Measurements from ENCODE around the gene IGSF6. TPM values are rescaled to one million over a fixed set of nuclear protein-coding genes. Genes with fewer than 3 reads are reported as not detected.
"Not testable (repeated sequence)": the region's sequence is repeated elsewhere in the genome, so short reads cannot be mapped to it uniquely, and the experiment has no call there.

Gene IGSF6, protein sequence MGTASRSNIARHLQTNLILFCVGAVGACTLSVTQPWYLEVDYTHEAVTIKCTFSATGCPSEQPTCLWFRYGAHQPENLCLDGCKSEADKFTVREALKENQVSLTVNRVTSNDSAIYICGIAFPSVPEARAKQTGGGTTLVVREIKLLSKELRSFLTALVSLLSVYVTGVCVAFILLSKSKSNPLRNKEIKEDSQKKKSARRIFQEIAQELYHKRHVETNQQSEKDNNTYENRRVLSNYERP
- 0.26 and 0.38 TPM in 2 replicates for total RNA-seq

DNA sequence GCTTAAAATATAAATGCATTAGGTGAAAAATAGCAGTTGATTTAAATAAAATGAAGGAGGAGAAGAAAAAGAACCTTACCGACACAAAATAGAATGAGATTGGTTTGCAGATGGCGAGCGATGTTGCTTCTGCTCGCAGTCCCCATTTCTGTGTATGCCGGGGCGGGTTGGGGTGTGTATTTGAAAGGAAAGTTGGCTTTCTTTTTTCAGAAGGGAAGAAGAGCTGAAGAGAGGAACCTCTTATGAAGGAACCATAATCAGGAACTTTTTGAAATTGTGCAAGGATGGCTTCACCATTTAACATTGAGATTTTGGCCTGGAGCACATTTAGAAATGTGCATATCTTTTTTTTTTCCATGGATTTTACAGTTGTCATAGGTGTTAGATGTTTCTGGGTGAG is at the start of gene IGSF6:
IGSF6 (minus strand) TSS at position 156 of the 400 bp plus-strand sequence; CDS start at position 146, 10 bp downstream.
- FAIRE-seq (no peak), DNase-seq (ENCODE audit: low read depth) (no peak)
- Histone ChIP-seq H3K4me3 (ENCODE audit: low read depth, low read length) (no peak within 1 kb of the TSS), H3K27me3 (ENCODE audit: control insufficient read depth, insufficient read depth, low read length) (no peaks in the 10 kb centered on the region), H3K36me3 (ENCODE audit: control insufficient read depth, insufficient read depth, low read length) (peaks cover 3% of the 10 kb centered on the region)
- no peak for TF ChIP-seq CTCF (IDR thresholded peaks at IDR 0.05; ENCODE audit: insufficient read depth, low read length, severe bottlenecking)

DNA sequence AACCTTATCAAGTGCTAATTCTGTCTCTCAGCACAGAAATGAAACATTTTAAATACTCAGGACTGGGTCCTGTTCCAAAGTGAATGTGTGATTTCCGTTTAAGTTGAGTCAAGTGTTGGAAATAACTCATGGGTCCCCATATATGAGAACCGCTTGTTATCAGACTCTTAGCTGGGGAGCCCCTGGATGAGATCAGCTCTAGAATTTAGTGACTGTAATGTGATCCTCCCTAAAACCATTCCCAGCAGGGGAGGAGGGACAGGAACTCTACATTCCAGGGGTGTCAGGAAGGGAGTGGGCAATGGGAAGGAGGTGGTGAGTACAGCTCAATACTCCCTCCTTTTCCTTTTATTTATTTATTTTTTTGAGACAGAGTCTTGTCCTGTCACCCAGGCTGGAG is 48.9 kb upstream of the IGSF6 start:
- no peak for DNase-seq (ENCODE audit: low read depth)
- Histone ChIP-seq H3K4me3 (ENCODE audit: low read depth, low read length) (no peak overlapping the region), H3K27me3 (ENCODE audit: control insufficient read depth, insufficient read depth, low read length) (no peaks in the 10 kb centered on the region), H3K36me3 (ENCODE audit: control insufficient read depth, insufficient read depth, low read length) (no peaks in the 10 kb centered on the region)
- FAIRE-seq = no peak
- no peak for TF ChIP-seq CTCF (IDR thresholded peaks at IDR 0.05; ENCODE audit: insufficient read depth, low read length, severe bottlenecking)

- no peak for TF ChIP-seq CTCF (IDR thresholded peaks at IDR 0.05; ENCODE audit: insufficient read depth, low read length, severe bottlenecking)
- FAIRE-seq = no peak
- H3K36me3 ChIP-seq (ENCODE audit: control insufficient read depth, insufficient read depth, low read length) = no peaks in the 10 kb centered on the region
- no peaks in the 10 kb centered on the region for H3K27me3 ChIP-seq (ENCODE audit: control insufficient read depth, insufficient read depth, low read length)
- DNase-seq (ENCODE audit: low read depth) = no peak
- H3K4me3 ChIP-seq (ENCODE audit: low read depth, low read length) = no peak overlapping the region
Measured at GRCh38 chr16:21698169-21699032, 46.0 kb upstream of the IGSF6 start.

DNA sequence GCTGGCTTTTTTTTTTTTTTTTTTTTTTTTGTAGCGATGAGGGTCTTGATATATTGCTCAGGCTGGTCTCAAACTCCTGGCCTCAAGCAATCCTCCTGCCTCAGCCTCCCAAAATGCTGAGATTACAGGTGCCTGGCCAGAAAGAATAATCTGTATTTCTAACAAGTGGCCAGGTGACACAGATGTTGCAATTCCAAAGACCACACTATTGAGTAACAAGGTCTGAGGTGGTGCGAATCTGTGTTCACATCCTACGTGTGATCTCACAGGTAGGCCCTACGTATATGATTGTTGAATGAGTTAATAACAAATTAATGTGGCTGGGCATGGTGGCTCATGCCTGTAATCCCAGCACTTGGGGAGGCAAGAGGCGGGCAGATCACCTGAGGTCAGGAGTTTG is 44.6 kb upstream of the IGSF6 start:
- no peak for TF ChIP-seq CTCF (IDR thresholded peaks at IDR 0.05; ENCODE audit: insufficient read depth, low read length, severe bottlenecking)
- no peaks in the 10 kb centered on the region for H3K36me3 ChIP-seq (ENCODE audit: control insufficient read depth, insufficient read depth, low read length)
- DNase-seq (ENCODE audit: low read depth) (peak; percentile 14), FAIRE-seq (no peak)
- H3K27me3 ChIP-seq (ENCODE audit: control insufficient read depth, insufficient read depth, low read length) = no peaks in the 10 kb centered on the region
- H3K4me3 ChIP-seq (ENCODE audit: low read depth, low read length) = no peak overlapping the region

DNA sequence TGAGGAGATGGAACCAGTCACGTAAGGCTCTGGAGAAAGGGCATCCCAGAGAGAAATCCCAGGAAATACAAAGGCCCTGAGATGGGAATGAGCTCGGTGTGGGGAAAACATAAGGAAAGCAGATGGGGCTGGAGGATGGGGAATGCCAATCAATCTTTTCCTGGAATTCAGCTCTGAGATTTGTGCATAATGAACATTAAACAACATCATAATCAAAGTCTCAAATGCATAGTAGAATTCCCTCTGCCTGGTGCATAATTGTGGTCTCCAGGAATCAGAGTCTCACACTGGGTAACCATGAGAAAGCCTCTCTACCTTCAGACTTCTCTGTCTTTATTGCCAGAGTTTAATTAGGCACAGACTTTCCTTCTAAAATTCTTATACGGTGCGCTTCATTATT is 42.2 kb upstream of the IGSF6 start:
- FAIRE-seq = no peak
- Histone ChIP-seq H3K27me3 (ENCODE audit: control insufficient read depth, insufficient read depth, low read length) (no peaks in the 10 kb centered on the region), H3K36me3 (ENCODE audit: control insufficient read depth, insufficient read depth, low read length) (no peaks in the 10 kb centered on the region), H3K4me3 (ENCODE audit: low read depth, low read length) (no peak overlapping the region)
- DNase-seq (ENCODE audit: low read depth) = no peak
- no peak for TF ChIP-seq CTCF (IDR thresholded peaks at IDR 0.05; ENCODE audit: insufficient read depth, low read length, severe bottlenecking)

DNA sequence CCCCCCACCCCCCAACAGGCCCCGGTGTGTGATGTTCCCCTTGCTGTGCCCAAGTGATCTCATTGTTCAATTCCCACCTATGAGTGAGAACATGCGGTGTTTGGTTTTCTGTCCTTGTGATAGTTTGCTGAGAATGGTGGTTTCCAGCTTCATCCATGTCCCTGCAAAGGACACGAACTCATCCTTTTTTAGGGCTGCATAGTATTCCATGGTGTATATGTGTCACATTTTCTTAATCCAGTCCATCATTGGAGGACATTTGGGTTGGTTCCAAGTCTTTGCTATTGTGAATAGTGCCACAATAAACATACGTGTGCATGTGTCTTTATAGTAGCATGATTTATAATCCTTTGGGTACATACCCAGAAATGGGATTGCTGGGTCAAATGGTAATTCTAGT is 38.6 kb upstream of the IGSF6 start:
- H3K27me3 ChIP-seq (ENCODE audit: control insufficient read depth, insufficient read depth, low read length); H3K36me3 ChIP-seq (ENCODE audit: control insufficient read depth, insufficient read depth, low read length); DNase-seq (ENCODE audit: low read depth); FAIRE-seq; H3K4me3 ChIP-seq (ENCODE audit: low read depth, low read length): not testable (repeated sequence)

Measured in bronchial epithelial cell (primary cell).